ENCODE measurements around the gene RASGEF1C.
A peak's percentile ranks its signal among the peaks of the same experiment; 100 is the strongest.

The RASGEF1C gene

DNA sequence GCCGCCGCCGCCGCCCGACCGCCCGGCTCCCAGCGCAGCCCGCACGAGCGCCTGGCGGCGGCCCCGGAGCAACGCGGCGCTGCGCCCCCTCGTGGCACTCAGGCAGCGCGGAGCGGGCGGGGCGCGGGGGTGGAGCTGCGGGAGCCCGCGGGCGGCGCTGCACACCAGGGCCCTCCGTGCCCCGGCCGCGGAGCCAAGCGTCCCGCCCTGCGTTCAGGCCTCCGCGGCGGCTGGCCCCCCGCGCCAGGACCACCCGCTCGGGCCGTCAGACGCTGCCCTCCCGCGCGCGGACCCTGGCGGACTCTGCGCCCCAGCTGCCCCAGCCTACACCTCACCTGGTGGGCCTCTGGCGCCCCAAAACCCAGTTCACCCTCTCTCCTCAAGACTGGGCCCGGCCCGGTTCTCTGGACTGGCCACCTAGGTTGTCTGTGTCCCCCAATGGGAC, at the start of gene RASGEF1C:
Gene RASGEF1C, minus strand, starts transcription at position 75 of the 445 bp plus-strand sequence. CDS start 71,159 bp downstream, outside the sequence.
- peak in 1 of 2 experiments; percentile 71 for DNase-seq

DNA sequence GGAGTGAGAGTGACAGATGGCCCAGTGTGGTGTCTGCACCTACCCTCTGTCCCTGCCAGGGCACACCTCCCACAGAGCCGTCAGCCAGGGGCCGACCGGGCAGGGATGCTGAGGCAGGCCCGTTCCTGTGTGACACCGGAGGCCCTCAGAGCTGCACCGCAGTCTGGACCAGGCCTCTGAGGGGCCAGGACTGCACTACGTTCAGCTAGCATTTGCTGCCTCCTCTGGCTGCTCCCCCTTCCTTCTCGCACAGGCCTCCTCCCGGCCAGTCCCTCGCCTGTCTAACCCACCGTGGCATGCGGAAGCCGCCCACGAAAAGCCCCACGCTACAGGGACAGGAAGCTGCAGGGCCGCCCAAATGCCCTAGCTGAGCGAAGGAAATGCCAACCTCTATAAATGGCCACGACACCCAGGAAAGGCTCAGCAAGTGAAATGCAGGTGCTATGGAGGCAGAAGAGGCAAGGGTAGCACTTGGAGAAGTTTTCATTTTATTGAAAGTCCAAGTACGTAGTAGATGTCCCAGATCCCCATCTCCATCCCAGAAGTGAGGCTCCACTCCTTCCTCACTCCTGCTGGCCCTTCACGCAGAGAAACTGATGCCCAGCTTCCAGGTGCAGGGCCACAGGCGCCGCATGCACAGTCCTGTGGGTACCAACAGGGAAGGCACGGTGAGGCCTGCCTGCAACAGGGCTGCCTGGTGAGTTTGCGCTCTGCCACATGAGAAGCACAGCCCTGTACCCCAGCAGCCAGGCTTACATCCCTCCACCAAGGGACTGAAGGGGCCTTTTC, 44.2 kb upstream of the RASGEF1C start:
- no peak for DNase-seq

DNA sequence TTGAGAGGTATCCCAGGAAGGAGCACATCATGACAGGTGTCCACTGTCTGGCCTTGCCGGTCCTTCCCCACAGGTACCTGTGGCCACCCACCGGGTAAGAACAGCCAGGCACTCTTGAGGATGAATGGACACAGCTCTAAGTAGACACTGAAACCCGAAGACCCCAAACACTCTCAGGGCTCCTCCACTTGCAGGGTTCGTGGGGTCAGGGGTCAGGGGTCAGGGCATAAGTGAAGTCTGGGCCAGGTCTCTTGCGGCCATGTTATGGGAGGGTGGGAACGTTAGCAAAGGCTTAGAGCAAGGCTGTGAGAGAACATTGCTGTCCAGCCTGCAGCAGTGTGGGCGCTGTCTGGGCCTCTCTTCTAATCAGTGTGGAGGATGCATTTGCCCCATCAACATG, 42.9 kb upstream of the RASGEF1C start:
- DNase-seq = no peak

DNA sequence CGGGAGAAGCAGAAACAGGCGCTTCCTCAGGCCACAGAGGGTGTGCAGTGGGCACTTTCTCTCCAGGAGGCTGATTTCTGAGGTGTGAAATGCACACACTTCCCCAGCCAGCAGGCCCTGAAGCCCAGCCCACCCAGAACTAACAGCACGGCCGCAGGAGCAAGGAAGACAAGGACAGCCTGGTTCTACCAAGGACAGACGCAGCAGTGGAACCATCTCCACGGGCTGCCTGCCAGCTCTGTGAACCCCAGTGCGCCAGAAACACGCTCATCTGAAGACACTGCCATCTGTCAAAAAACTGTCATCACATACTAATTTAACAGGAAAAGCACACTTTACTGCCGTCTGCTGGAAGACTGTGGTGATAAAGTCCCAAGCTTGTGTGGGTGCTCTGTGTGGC, 42.1 kb upstream of the RASGEF1C start:
- DNase-seq = no peak

DNA sequence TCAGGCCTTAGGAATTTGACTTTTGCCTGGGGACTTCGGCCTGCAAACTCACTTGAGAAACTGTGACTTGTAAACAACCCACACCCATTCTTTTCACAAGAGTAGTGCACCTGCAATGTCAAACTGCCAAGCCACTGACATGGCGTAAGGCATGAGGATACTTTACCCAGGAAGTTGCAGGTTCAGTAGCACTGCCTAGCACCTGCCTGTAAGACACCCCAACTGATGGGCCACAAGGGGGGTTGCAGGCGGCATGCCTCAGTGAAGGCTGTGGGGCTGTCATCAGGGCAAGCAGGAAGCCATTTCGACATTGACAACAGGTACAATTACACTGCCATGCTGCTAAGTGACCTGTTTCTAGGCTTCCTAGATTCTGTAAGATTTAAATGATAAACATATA, 41.3 kb upstream of the RASGEF1C start:
- no peak for DNase-seq

DNA sequence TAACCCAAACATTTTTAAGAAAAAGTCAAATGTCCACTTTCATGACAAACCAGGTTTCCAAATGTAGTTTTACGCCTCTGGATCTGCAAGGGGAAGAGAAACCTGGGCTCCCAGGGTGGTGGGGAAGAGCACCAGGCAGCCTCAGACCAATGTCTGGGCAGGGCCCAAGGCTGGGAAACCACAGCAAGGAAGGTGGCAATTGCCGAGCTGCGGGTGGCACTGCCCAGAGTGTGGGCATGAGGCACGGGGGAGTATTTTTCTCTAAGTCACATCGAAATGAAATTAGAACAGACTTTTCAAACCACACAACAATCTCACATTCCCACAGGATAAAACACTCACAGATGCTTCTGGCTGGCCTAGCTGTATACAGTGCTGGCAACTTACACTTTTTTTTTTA, 32.6 kb upstream of the RASGEF1C start:
- DNase-seq = no peak

DNA sequence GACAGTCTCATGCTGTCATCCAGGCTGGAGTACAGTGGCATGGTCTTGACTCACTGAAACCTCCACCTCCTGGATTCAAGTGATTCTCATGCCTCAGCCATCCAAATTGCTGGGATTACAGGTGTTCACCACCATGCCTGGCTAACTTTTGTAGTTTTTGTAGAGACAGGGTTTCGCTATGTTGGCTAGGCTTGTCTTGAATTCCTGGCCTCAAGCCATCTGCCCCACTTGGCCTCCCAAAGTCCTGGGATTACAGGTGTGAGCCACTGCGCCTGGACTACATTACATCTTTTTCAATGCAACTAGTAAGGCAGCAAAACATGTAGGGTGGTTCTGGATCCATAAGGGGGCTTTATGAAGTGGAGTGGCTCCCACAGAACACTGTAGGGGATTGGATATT, 29.6 kb upstream of the RASGEF1C start:
- DNase-seq = no peak

DNA sequence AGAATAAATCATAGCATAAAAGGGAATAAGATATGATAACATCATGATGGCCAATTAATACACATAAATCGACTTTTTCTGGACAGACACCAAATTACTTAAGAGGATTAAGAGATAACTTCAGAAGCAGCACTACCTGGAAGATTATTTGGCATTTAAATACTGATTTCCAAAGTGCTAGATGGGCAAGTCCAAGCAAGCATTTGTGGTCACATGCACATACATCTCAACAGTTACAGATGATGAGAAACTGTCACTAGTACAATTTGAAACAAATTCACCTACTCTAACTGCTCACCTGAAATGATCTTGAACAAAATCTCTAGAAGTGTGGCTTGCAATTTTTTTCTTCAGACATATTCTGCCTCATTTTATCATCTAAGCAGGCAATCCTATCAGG, 26.8 kb upstream of the RASGEF1C start:
- no peak for DNase-seq

DNA sequence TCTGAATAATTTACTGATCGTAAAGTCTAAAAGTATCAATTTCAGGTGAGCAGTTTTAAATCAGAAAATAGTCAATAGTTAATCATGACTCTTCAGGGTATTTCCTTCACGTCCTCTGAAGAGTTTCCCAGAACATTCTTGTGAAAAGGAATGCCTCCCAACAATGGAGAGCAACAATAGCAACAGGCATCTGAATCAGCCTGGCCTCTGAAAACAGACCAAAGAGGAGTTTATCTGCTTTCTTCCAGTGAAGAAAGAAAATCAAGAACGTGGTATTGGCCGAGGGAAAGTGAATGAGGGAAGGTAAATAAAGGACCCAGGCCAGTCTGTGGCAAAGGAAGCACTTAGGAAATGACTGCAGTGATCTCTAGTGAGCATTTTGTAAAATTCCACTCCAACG, 26.1 kb upstream of the RASGEF1C start:
- DNase-seq = no peak

DNA sequence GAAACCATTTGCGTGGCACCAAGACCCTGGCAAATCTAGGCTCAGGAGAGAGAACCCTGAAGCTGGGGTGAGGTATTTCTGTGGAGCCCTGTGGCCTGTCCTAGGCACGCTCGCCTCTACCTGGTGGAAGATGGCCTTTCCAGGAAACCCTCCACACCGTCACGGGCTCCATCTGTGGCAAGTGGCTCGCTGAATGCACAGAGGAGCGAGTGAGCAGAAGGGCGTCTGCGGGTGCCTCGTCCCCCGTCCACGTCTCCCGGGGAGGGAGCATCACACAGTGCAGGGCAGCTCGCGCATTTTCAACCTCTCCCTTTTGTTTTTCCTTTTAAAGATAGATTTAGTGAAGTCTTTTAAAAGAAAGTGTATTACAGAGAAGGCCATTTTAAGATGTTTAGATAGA, 25.3 kb upstream of the RASGEF1C start:
- no peak for DNase-seq

DNA sequence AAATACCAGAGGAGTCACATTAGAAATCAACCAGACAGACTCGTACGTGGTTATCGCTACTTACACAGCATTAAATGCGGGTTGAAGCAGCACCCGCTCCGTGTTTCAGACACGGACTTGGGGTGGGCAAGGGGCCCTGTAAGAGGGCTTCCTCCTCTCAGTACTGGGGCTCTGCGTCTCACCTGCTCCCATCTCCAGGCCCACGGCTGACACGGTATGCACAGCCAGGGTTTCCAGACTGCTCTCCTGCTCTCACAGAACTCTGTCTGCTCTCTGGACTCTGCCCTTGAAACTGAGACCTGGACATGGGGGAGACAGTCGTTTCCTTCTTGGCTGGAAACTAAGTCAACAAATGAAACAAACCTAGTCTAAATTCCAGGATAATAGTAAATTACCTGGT, 24.7 kb upstream of the RASGEF1C start:
- no peak for DNase-seq

DNA sequence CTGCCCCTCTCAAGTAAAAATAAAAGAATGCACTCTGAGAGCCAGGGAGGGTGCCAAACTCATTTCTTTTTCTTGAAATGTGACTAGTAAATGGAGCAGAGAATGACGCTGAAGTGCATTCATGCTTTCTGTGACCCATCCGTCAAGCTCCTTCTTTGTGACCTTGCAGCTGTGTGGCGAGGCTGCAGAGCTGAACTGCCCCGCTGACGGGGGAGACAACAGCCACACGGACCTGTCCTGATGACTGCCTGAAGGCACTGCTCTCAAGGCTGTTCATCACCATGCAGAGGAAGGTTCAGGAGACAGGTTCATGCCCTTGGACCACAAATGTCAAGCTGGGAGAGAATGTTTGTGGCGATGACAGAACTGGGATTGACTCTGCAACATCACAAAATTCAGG, 21.0 kb upstream of the RASGEF1C start:
- DNase-seq = no peak

DNA sequence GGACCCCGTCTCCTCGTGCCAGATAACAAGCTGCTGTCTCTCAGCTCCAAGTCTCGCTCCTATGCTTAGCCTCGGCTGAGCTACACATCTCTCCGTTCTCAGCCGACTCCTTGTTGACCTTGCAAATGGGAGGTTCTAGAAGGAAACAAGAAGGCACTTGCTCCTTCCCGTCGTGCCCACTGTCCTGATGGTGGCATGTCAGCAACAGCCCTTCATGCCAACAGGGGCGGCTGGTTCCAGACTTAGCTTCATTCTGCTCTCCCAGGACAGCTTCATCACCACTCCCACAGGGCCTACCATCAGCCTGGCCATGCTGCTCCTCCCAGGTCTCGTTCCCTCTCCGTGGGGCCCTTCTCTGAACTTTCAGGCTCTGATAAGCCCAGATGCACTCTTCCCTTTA, 13.0 kb upstream of the RASGEF1C start:
- no peak for DNase-seq

DNA sequence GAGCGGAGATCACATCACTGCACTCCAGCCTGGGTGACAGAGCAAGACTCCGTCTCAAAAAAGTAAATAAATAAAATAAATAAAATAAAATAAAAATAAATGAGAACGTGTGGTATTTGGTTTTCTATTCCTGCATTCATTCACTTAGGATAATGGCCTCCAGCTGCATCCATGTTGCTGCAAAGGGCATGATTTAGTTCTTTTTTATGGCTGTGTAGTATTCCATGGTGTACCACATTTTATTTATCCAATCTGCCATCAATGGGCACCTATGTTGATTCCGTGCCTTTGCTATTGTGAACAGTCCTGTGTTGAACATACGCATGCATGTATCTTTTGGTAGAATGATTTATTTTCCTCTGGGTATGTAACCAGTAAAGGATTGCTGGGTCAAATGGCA, 8.8 kb upstream of the RASGEF1C start:
- no peak for DNase-seq

DNA sequence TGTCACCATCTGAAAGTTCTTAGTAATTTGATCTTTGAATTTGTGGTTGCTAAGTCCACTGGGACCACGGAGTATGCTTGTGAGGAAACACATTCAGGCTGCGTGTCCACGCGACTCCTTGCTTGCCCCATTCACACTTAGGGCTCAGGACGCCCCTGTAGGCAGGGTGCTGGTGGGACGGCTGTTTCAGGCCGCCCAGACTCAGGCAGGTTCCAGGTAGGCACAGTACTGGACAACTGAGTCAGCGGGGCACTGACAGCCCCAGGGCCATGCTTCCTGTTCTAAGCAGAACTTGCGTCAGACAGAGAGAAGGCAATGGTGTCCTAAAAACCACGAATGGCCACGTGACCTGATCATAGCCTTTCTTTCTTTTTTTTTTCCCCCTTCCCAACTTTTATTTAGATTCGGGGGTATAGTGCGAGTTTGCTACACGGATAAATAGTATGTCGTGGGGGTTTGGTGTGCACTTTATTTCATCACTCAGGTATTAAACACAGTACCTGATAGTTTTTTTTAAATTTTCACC, 7.7 kb upstream of the RASGEF1C start:
- DNase-seq = no peak

DNA sequence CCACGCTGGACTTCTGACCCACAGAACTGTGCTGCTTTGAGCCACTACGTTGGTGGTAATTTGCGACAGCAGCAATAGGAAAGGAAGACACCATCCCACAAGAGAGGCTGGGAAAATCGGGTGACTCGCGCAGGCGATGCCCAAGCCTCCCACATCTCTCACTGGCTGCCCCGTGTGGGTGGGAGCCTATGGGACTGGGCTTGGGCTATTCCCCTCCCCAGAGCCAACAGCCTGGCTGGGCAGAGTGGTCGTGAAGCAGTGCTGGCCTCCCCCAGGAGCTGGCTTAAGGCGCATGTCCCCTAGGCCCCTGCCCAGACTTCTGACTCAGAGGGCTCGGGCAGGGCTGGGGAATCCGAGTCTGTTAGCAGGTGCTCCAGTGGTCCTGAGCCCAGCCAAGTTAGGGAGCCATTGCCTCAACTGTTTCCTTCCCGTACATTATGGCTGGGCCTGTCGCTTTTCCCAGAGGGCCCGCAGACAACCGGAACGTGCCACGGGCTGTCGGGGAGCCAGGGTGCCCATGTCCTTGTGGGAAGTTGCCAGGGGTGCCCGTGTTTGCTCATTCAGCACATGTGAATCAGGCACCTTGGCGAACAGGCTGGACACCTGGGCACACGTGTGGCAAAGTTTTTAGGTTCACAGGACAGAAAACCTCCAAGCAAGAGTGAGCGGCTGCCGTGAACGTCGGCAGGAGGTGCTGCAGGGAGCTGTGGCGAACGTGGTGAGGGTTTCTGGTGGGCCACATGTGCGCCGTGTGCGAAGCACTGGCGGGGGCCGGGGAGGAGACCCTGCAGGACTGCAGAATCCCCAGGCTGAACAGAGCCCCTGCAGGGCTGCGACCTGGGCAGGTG, 7.0 kb upstream of the RASGEF1C start:
- no peak for DNase-seq

DNA sequence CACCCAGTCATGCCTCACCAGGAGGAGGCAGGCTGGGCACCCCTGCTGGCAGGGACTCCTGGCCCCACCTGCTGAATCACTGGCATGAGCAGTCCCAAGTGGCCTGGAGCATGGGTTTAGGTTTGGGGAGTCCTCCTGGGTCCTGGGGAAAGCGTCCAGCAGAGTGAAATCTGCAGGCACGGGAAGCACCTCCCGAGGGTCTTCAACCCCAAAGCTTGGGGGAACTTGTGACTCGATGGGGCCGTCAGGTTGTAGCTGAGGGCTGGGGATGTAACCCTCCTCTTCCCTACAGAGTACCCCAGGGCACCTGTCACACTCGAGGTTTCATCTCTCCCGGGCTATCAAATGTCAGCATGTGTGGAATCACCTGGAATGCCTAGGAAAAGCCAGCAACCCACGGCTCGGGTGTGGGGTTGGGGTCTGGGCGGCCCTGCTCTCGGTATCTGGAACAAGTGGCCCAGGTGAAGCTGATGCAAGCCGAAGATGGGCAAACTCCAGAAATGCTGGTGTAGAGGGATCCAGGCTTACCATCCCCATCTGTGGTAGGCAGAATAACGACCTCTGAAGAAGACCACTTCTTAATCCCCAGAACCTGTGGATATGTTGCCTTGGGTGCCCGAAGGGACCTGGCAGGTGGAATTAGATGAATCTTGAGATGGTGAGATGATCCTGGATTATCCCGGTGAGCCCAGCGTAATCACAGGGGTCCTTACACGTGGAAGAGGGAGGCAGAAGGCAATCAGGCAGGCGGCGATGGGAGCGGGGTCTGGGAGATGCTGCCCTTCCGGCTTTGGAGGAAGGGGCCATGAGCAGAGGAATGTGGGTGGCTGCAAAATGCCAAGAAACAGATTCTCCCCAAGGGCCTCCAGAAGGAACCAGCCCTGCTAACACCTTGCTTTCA, 6.1 kb upstream of the RASGEF1C start:
- no peak for DNase-seq

DNA sequence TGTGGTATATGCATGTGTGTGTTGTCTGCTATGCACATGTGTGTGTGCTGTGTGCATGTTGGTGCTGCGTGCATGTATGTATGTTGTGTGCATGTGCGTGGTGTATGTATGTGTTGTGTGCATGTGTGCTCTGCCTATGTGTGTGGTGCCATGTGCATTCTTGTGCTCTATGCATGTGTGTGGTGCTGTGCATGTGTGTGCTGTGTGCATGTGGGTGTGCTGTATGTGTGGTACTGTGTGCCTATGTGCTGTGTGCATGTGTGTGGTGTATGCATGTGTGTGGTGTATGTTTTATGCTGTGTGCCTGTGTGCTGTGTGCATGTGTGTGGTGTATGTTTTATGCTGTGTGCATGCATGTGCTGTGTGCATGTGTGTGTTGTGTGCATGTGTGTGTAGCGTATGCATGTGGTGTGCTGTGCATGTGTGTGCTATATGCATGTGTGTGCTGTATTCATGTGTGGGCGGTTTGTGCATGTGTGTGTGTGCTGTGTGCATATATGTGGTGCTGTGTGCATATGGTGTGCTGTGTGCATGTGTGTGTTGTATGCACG, 4.7 kb upstream of the RASGEF1C start:
- no peak for DNase-seq

DNA sequence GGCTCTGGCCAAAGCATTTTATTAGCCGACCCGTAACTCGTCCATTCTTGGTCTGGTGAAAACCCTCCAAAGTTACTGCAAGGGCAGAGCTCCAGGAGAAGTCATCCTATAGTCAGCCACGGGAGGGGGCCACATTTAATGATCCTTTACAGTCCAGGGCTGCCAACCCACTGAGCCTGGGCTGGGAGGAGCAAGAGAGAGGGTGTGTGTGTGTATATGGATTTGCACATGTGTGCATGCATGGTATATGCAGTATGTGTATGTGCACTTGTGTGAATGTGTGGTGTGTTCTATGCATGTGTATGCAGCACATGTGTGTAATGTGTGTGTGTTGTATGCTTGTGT, 4.2 kb upstream of the RASGEF1C start:
- no peak for DNase-seq

DNA sequence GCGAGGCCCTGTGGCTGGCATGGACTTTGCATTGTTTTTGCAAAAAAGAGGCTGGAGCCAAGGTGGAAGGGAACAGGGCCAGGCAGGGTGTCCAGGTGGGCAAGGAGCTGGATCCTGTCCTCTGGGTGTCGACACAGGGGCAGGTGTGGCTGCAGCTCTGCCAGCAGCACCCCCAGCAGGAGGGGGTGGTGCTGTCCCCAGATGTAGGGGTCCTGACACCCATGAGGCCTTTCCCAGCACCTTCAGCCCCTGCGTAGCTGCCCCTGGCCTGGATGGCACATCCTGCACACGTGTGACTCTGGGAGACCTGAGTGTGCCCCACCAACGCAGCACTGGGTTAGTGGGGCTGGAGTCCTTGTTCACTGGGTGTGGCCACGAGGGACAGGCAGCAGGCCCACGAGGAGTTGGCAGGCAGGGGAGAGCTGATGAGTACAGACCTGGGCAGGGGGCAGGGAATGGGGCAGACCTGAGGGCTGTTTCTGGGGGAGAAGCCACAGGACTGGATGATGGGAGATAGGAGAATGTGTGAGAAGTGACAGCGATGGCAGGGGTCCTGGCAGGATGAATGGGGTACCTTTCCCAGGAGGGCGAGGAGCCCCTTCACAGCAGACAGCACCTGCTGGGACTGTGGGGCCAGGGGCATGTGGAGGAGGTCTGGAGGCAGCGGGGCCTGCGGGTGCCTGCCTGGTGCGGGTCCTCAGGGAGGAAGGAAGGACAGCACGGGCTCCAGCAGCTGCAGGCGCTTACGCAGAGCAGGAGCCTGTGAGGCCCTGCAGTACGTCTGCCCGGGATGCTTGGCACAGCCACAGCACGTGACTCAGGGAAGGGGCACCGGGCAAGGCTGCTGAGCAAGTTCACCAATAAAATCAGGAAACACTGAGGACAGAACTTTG, 3.6 kb upstream of the RASGEF1C start:
- DNase-seq = peak in 1 of 2 experiments; percentile 8

DNA sequence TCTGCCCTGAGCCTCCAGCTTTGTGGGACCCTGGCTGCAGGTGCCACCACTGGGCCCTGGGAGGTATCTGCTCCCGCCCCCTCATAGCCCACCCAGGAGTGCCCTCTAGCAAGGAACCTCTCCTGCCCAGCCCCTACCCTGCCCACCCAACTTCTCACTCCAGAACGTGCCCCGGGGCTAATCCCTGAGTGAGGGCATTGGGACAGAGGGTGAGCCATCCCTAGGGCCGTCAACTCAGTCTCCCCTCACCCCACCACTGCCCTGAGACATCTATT, 2.7 kb upstream of the RASGEF1C start:
- no peak for DNase-seq
